Measurements from ENCODE around the gene HDGFL3. TPM values are rescaled to one million over a fixed set of nuclear protein-coding genes. Genes with fewer than 3 reads are reported as not detected.

HDGFL3 gene
- polyA plus RNA-seq, 2 of the 4 experiments (the other 2 are of a cell fraction): 47.4 to 91.2 TPM

DNA sequence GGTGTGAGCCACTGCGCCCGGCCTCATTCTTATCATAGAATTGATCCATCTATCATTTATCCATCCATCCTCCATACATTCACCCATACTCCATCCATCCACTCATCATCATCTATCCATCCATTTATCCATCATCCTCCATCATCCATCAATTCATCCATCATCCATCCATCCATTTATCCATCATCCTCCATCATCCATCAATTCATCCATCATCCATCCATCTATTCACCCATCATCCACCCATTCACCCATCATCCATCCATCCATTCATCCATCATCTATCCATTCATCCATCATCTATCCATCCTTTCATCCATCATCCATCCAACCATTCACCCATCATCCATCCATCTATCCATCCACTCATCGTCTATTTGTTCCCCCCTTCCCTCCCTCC is 96.5 kb downstream of the HDGFL3 start:
- WGBS (ENCODE audit: missing lambda C conversion rate): 59% methylated on average over 3 of the region's 3 CpGs
- CTCF ChIA-PET: interaction anchor here (0.5 kb wide), 1 partner anchor 43 kb away, joined by 3 read pairs; no protein-coding TSS in a partner anchor
- Histone ChIP-seq H3K27ac (no peak overlapping the region), H3K9me3 (no peaks in the 10 kb centered on the region), H3K4me2 (no peak overlapping the region), H3K4me3 (no peak overlapping the region), H3K4me1 (peaks cover 9% of the 10 kb centered on the region; the same call in 1 of the 3 replicates)
- no peak for DNase-seq (ENCODE audit: low read depth in 1 of 2, low spot score in 1 of 2)
- no peak for ATAC-seq
- no peak for FAIRE-seq
- POLR2A ChIA-PET: no interaction called here
- TF ChIP-seq HOXB5 (CRISPR knock-in tag; IDR thresholded peaks at IDR 0.05) (no peak), CEBPB (IDR thresholded peaks at IDR 0.05) (no peak), ESRRA (IDR thresholded peaks at IDR 0.05; ENCODE audit: borderline replicate concordance, low read length) (no peak), KDM5A (IDR thresholded peaks at IDR 0.05) (no peak), HDAC2 (IDR thresholded peaks at IDR 0.05) (no peak), EP300 (IDR thresholded peaks at IDR 0.05) (no peak), ZC3H11A (IDR thresholded peaks at IDR 0.05) (no peak), FOSL2 (IDR thresholded peaks at IDR 0.05) (no peak), FOSL2 (CRISPR knock-in tag; IDR thresholded peaks at IDR 0.05) (no peak), CBX8 (IDR thresholded peaks at IDR 0.05) (no peak)
- TF ChIP-seq, protein P1, sequence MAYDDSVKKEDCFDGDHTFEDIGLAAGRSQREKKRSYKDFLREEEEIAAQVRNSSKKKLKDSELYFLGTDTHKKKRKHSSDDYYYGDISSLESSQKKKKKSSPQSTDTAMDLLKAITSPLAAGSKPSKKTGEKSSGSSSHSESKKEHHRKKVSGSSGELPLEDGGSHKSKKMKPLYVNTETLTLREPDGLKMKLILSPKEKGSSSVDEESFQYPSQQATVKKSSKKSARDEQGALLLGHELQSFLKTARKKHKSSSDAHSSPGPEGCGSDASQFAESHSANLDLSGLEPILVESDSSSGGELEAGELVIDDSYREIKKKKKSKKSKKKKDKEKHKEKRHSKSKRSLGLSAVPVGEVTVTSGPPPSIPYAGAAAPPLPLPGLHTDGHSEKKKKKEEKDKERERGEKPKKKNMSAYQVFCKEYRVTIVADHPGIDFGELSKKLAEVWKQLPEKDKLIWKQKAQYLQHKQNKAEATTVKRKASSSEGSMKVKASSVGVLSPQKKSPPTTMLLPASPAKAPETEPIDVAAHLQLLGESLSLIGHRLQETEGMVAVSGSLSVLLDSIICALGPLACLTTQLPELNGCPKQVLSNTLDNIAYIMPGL (CRISPR knock-in tag; IDR thresholded peaks at IDR 0.05; ENCODE audit: borderline replicate concordance): no peak
- TF ChIP-seq, protein P2, sequence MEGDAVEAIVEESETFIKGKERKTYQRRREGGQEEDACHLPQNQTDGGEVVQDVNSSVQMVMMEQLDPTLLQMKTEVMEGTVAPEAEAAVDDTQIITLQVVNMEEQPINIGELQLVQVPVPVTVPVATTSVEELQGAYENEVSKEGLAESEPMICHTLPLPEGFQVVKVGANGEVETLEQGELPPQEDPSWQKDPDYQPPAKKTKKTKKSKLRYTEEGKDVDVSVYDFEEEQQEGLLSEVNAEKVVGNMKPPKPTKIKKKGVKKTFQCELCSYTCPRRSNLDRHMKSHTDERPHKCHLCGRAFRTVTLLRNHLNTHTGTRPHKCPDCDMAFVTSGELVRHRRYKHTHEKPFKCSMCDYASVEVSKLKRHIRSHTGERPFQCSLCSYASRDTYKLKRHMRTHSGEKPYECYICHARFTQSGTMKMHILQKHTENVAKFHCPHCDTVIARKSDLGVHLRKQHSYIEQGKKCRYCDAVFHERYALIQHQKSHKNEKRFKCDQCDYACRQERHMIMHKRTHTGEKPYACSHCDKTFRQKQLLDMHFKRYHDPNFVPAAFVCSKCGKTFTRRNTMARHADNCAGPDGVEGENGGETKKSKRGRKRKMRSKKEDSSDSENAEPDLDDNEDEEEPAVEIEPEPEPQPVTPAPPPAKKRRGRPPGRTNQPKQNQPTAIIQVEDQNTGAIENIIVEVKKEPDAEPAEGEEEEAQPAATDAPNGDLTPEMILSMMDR (IDR thresholded peaks at IDR 0.05): no peak
- TF ChIP-seq, protein P3, sequence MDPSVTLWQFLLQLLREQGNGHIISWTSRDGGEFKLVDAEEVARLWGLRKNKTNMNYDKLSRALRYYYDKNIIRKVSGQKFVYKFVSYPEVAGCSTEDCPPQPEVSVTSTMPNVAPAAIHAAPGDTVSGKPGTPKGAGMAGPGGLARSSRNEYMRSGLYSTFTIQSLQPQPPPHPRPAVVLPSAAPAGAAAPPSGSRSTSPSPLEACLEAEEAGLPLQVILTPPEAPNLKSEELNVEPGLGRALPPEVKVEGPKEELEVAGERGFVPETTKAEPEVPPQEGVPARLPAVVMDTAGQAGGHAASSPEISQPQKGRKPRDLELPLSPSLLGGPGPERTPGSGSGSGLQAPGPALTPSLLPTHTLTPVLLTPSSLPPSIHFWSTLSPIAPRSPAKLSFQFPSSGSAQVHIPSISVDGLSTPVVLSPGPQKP (IDR thresholded peaks at IDR 0.05; ENCODE audit: low read depth, low read length): no peak
- TF ChIP-seq, protein P4, sequence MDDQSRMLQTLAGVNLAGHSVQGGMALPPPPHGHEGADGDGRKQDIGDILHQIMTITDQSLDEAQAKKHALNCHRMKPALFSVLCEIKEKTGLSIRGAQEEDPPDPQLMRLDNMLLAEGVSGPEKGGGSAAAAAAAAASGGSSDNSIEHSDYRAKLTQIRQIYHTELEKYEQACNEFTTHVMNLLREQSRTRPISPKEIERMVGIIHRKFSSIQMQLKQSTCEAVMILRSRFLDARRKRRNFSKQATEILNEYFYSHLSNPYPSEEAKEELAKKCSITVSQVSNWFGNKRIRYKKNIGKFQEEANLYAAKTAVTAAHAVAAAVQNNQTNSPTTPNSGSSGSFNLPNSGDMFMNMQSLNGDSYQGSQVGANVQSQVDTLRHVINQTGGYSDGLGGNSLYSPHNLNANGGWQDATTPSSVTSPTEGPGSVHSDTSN (IDR thresholded peaks at IDR 0.05): no peak

DNA sequence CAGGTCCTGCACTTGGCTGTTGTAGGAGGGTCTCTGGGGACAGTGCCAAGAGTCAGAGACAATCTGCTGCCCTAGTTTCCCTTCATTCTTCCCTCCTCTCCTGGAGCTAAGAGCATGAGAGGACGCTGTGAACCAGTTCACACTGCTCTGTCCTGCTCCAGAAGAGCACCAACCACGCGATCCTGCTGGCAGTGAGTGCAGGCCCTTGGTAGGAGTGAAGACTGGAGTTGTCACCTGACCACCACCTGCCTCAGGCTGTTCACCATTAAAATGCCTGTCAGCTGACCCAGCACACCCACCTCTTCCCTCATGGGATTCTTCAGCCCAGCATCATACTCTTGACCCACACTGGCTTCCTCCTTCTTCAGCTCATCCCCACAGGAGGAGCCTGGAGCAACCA is 97.2 kb downstream of the HDGFL3 start:
- DNase-seq (ENCODE audit: low read depth in 1 of 2, low spot score in 1 of 2) (no peak), FAIRE-seq (no peak), ATAC-seq (no peak)
- ChIA-PET POLR2A (interaction anchor here (1.5 kb wide), 1 partner anchor 43 kb away, joined by 3 read pairs; no protein-coding TSS in a partner anchor), CTCF (interaction anchor here (0.5 to 1.4 kb wide), 2 partner anchors 10 to 42 kb away, joined by 3 read pairs; no protein-coding TSS in a partner anchor)
- Histone ChIP-seq H3K9me3 (no peaks in the 10 kb centered on the region), H3K27ac (no peak overlapping the region), H3K4me1 (peaks cover 9% of the 10 kb centered on the region; the same call in 1 of the 3 replicates), H3K4me2 (no peak overlapping the region), H3K4me3 (no peak overlapping the region)
- TF ChIP-seq, protein P5, sequence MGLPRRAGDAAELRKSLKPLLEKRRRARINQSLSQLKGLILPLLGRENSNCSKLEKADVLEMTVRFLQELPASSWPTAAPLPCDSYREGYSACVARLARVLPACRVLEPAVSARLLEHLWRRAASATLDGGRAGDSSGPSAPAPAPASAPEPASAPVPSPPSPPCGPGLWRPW (IDR thresholded peaks at IDR 0.05): no peak
- TF ChIP-seq MYC (IDR thresholded peaks at IDR 0.05; ENCODE audit: borderline replicate concordance, low read length): no peak
- no peak for TF ChIP-seq RNF2 (IDR thresholded peaks at IDR 0.05; ENCODE audit: borderline replicate concordance, low read depth)
- TF ChIP-seq, protein P6, sequence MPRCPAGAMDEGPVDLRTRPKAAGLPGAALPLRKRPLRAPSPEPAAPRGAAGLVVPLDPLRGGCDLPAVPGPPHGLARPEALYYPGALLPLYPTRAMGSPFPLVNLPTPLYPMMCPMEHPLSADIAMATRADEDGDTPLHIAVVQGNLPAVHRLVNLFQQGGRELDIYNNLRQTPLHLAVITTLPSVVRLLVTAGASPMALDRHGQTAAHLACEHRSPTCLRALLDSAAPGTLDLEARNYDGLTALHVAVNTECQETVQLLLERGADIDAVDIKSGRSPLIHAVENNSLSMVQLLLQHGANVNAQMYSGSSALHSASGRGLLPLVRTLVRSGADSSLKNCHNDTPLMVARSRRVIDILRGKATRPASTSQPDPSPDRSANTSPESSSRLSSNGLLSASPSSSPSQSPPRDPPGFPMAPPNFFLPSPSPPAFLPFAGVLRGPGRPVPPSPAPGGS (IDR thresholded peaks at IDR 0.05): no peak
- TF ChIP-seq RAD21 (conservative IDR thresholded peaks at IDR 0.05 in 1 of 2, IDR thresholded peaks at IDR 0.05 in 1 of 2): no peak
- TF ChIP-seq FOSB (CRISPR knock-in tag; IDR thresholded peaks at IDR 0.05): no peak
- no peak for TF ChIP-seq HEYL (CRISPR knock-in tag; IDR thresholded peaks at IDR 0.05)
- TF ChIP-seq POLR2AphosphoS2 (conservative IDR thresholded peaks at IDR 0.05; ENCODE audit: low read length): no peak
- no peak for TF ChIP-seq FOXS1 (CRISPR knock-in tag; IDR thresholded peaks at IDR 0.05)
- TF ChIP-seq ZC3H11A (IDR thresholded peaks at IDR 0.05): no peak
- TF ChIP-seq JUNB (IDR thresholded peaks at IDR 0.05): no peak
- TF ChIP-seq HDAC2 (IDR thresholded peaks at IDR 0.05): no peak
- TF ChIP-seq EP300 (IDR thresholded peaks at IDR 0.05): no peak
- no peak for TF ChIP-seq TP53 (CRISPR knock-in tag; IDR thresholded peaks at IDR 0.05)
- WGBS (ENCODE audit: missing lambda C conversion rate): 61% methylated on average over 3 of the region's 3 CpGs
